ENCODE results near the gene BNIP2. TPM values are rescaled to one million over a fixed set of nuclear protein-coding genes. Genes with fewer than 3 reads are reported as not detected.

BNIP2 gene
- total RNA-seq, 1 experiment from 2014 or later: 53.1 TPM

- no peak for TF ChIP-seq FOSL1 (IDR thresholded peaks at IDR 0.05; ENCODE audit: low read depth)
- TF ChIP-seq REST (IDR thresholded peaks at IDR 0.05; ENCODE audit: low read depth): no peak
Observed at GRCh38 chr15:59659366-59659765, 29.8 kb downstream of the BNIP2 start (continued).

GRCh38 chr15:59657635-59658125, 31.4 kb downstream of the BNIP2 start:
- H3K9ac ChIP-seq (ENCODE audit: low read length): peak overlapping the region; percentile 92
- no peak overlapping the region for H2AFZ ChIP-seq (ENCODE audit: low read depth, low read length, poor library complexity, severe bottlenecking)
- H3K9me2 ChIP-seq (ENCODE audit: insufficient read depth): no peaks in the 10 kb centered on the region
- peaks cover 5 to 9% of the 10 kb centered on the region in 2 experiments; a peak in 3 of 4 replicates for H3K36me3 ChIP-seq (ENCODE audit: control insufficient read depth in 1 of 2, insufficient read depth in 2 of 2, low read length in 2 of 2)
- peak; percentile 48 for ATAC-seq
- RAD21 ChIA-PET (ENCODE audit: low non-redundant PET in 1 of 2, low total read pairs in 2 of 2, uncharacterized antibody in 2 of 2, unreplicated experiment in 2 of 2): no interaction called here
- no peaks in the 10 kb centered on the region for H4K20me1 ChIP-seq (ENCODE audit: insufficient read depth)
- TF ChIP-seq RAD21 (IDR thresholded peaks at IDR 0.05; ENCODE audit: low read depth): no peak
- no peak for TF ChIP-seq EGR1 (IDR thresholded peaks at IDR 0.05; ENCODE audit: low read depth)
- TF ChIP-seq SP1 (IDR thresholded peaks at IDR 0.05; ENCODE audit: low read depth): no peak
- no peak for TF ChIP-seq YY1 (IDR thresholded peaks at IDR 0.05; ENCODE audit: extremely low read depth, insufficient replicate concordance, low read depth, low read length)
- TF ChIP-seq EZH2 (IDR thresholded peaks at IDR 0.05): no peak
- TF ChIP-seq CBX3 (IDR thresholded peaks at IDR 0.05; ENCODE audit: low read depth): 0 out of 2 replicates have a peak, but pooled peaks have one; percentile 52
- no peak for TF ChIP-seq CEBPB (IDR thresholded peaks at IDR 0.05; ENCODE audit: low read depth)
- no peak; the same call in 1 of the 2 replicates for TF ChIP-seq POLR2AphosphoS5 (IDR thresholded peaks at IDR 0.05; ENCODE audit: low read depth, low read length)
- no peak for TF ChIP-seq ZBTB33 (IDR thresholded peaks at IDR 0.05; ENCODE audit: extremely low read depth, insufficient replicate concordance, low read length)
- no peak for TF ChIP-seq ZNF274 (IDR thresholded peaks at IDR 0.05; ENCODE audit: low read depth, low read length)
- peak; percentile 38; the same call in 1 of the 2 replicates for TF ChIP-seq MAX (IDR thresholded peaks at IDR 0.05)
- CTCF ChIA-PET: interaction anchor here (0.9 kb wide), 1 partner anchor 129 kb away, joined by 4 read pairs; no protein-coding TSS in a partner anchor
- DNase-seq (ENCODE audit: low read depth, low spot score): no peak
- H3K4me3 ChIP-seq (replicated peaks in 1 of 2; ENCODE audit: low read depth in 1 of 2, low read length in 2 of 2): peak overlapping the region; percentile 88 to 89
- H3K4me1 ChIP-seq (ENCODE audit: control insufficient read depth in 1 of 2, insufficient read depth in 2 of 2, low read length in 2 of 2): peaks cover 6 to 20% of the 10 kb centered on the region in 2 experiments
- peak overlapping the region; percentile 72 for H3K4me2 ChIP-seq (ENCODE audit: low read length)
- H3K9me3 ChIP-seq (ENCODE audit: control insufficient read depth in 1 of 2, insufficient read depth in 1 of 2, low read depth in 1 of 2, low read length in 2 of 2): no peaks in the 10 kb centered on the region
- BruUV-seq (replicated peaks): no TSS peak
- no peaks in the 10 kb centered on the region for H3K27me3 ChIP-seq (ENCODE audit: insufficient read depth, low read length)
- intact Hi-C loops (cut with micrococcal nuclease): no loop called here
- POLR2A ChIA-PET: interaction anchor here (0.7 to 0.8 kb wide), 2 partner anchors 24 to 27 kb away, joined by 3 read pairs; no protein-coding TSS in a partner anchor
- 0 out of 2 replicates have a peak overlapping the region, but pooled peaks have one; percentile 3 for H3K27ac ChIP-seq (ENCODE audit: low read depth, low read length)
- H3K79me2 ChIP-seq (ENCODE audit: insufficient read depth, low read length): peaks cover 46% of the 10 kb centered on the region

Data from HCT116 (cell line).